ES-I3 (cell line): ENCODE data around the gene THBS4.

Experiments
- H3K36me3 ChIP-seq: 2 replicates; pipeline ENCODE4 v1.6.1; 2013; ENCODE audit warnings: mild to moderate bottlenecking, low read length, control low read depth, moderate library complexity; ENCODE audit not compliant: insufficient read depth
- H3K4me1 ChIP-seq: 2 replicates; pipeline ENCODE4 v1.6.1; 2013; ENCODE audit warnings: mild to moderate bottlenecking, control low read depth, low read length; ENCODE audit not compliant: insufficient read depth
- H3K9ac ChIP-seq: 2 replicates; pipeline ENCODE4 v1.6.1; 2013; ENCODE audit warnings: low read depth, mild to moderate bottlenecking, low read length, moderate library complexity
- H3K9me3 ChIP-seq: 2 replicates; pipeline ENCODE4 v1.6.1; 2013; ENCODE audit warnings: mild to moderate bottlenecking, low read length, moderate library complexity; ENCODE audit not compliant: control insufficient read depth, insufficient read depth

The THBS4 gene

GRCh38 chr5:80060966-80061365, 25.8 kb downstream of the THBS4 start:
- Histone ChIP-seq H3K9ac (no peak overlapping the region), H3K36me3 (no peaks in the 10 kb centered on the region), H3K4me1 (peaks cover 1% of the 10 kb centered on the region; the same call in 1 of the 2 replicates), H3K9me3 (no peaks in the 10 kb centered on the region)

- Histone ChIP-seq H3K36me3 (no peaks in the 10 kb centered on the region), H3K9me3 (no peaks in the 10 kb centered on the region), H3K4me1 (no peaks in the 10 kb centered on the region), H3K9ac (no peak overlapping the region)
Observed at GRCh38 chr5:80061547-80061946, 26.4 kb downstream of the THBS4 start.

GRCh38 chr5:80064124-80064523, 29.0 kb downstream of the THBS4 start:
- Histone ChIP-seq H3K9ac (no peak overlapping the region), H3K9me3 (no peaks in the 10 kb centered on the region), H3K4me1 (no peaks in the 10 kb centered on the region), H3K36me3 (no peaks in the 10 kb centered on the region)

- 0 out of 2 replicates have a peak, but pooled peaks cover 3% of the 10 kb centered on the region for H3K4me1 ChIP-seq
- no peak overlapping the region for H3K9ac ChIP-seq
- H3K9me3 ChIP-seq, result no peaks in the 10 kb centered on the region
- no peaks in the 10 kb centered on the region for H3K36me3 ChIP-seq
Observed at GRCh38 chr5:80067016-80067415, 31.9 kb downstream of the THBS4 start.

- H3K9ac ChIP-seq, result no peak overlapping the region
Observed at GRCh38 chr5:80067531-80068245, 32.5 kb downstream of the THBS4 start.

GRCh38 chr5:80068246-80068636, 33.1 kb downstream of the THBS4 start:
- no peaks in the 10 kb centered on the region; the same call in 1 of the 2 replicates for H3K36me3 ChIP-seq
- no peaks in the 10 kb centered on the region for H3K9me3 ChIP-seq
- H3K9ac ChIP-seq, result no peak overlapping the region
- 0 out of 2 replicates have a peak, but pooled peaks cover 3% of the 10 kb centered on the region for H3K4me1 ChIP-seq

More at GRCh38 chr5:80067531-80068245, 32.5 kb downstream of the THBS4 start:
- no peaks in the 10 kb centered on the region; the same call in 1 of the 2 replicates for H3K36me3 ChIP-seq
- H3K9me3 ChIP-seq, result no peaks in the 10 kb centered on the region
- H3K4me1 ChIP-seq, result 0 out of 2 replicates have a peak, but pooled peaks cover 3% of the 10 kb centered on the region

- H3K9me3 ChIP-seq, result no peaks in the 10 kb centered on the region
- H3K36me3 ChIP-seq, result no peaks in the 10 kb centered on the region; the same call in 1 of the 2 replicates
- H3K4me1 ChIP-seq, result 0 out of 2 replicates have a peak, but pooled peaks cover 3% of the 10 kb centered on the region
- H3K9ac ChIP-seq, result no peak overlapping the region
Observed at GRCh38 chr5:80068775-80069174, 33.6 kb downstream of the THBS4 start.

- H3K36me3 ChIP-seq, result no peaks in the 10 kb centered on the region; the same call in 1 of the 2 replicates
- H3K9ac ChIP-seq, result no peak overlapping the region
- no peaks in the 10 kb centered on the region for H3K9me3 ChIP-seq
- 0 out of 2 replicates have a peak, but pooled peaks cover 3% of the 10 kb centered on the region for H3K4me1 ChIP-seq
Observed at GRCh38 chr5:80069251-80069800, 34.2 kb downstream of the THBS4 start.

- Histone ChIP-seq H3K4me1 (0 out of 2 replicates have a peak, but pooled peaks cover 3% of the 10 kb centered on the region), H3K9me3 (no peaks in the 10 kb centered on the region), H3K36me3 (no peaks in the 10 kb centered on the region; the same call in 1 of the 2 replicates), H3K9ac (no peak overlapping the region)
Observed at GRCh38 chr5:80069918-80070318, 34.8 kb downstream of the THBS4 start.

GRCh38 chr5:80070338-80071056, 35.3 kb downstream of the THBS4 start:
- H3K9me3 ChIP-seq, result no peaks in the 10 kb centered on the region
- 0 out of 2 replicates have a peak, but pooled peaks cover 3% of the 10 kb centered on the region for H3K4me1 ChIP-seq
- H3K36me3 ChIP-seq, result no peaks in the 10 kb centered on the region; the same call in 1 of the 2 replicates
- no peak overlapping the region for H3K9ac ChIP-seq

- no peaks in the 10 kb centered on the region for H3K9me3 ChIP-seq
- H3K36me3 ChIP-seq, result no peaks in the 10 kb centered on the region; the same call in 1 of the 2 replicates
- H3K4me1 ChIP-seq, result 0 out of 2 replicates have a peak, but pooled peaks cover 3% of the 10 kb centered on the region
- H3K9ac ChIP-seq, result no peak overlapping the region
Observed at GRCh38 chr5:80071510-80072021, 36.4 kb downstream of the THBS4 start.

GRCh38 chr5:80072103-80073073, 37.2 kb downstream of the THBS4 start:
- H3K4me1 ChIP-seq, result 0 out of 2 replicates have a peak, but pooled peaks cover 3% of the 10 kb centered on the region
- no peak overlapping the region for H3K9ac ChIP-seq
- H3K9me3 ChIP-seq, result no peaks in the 10 kb centered on the region
- H3K36me3 ChIP-seq, result no peaks in the 10 kb centered on the region; the same call in 1 of the 2 replicates
